GM18507 (cell line): ENCODE results near the gene SLC26A9.

Experiments
- DNase-seq: peaks from one replicate; pipeline ENCODE4 v3.0.0; 2011; ENCODE audit warnings: low read depth; ENCODE audit not compliant: insufficient read length; ENCODE audit errors: extremely low spot score
- FAIRE-seq: peaks from 2 replicates; lab custom pipeline; 2011; peaks lifted over from hg19 to GRCh38; lab: Jason Lieb, UNC

The SLC26A9 gene

GRCh38 chr1:205950280-205950679 is 7.0 kb upstream of the SLC26A9 start:
- FAIRE-seq (no peak), DNase-seq (no peak)

- FAIRE-seq (no peak), DNase-seq (no peak)
Measured at GRCh38 chr1:205949753-205950152, 6.5 kb upstream of the SLC26A9 start.

GRCh38 chr1:205948886-205949285 is 5.6 kb upstream of the SLC26A9 start:
- no peak for FAIRE-seq
- no peak for DNase-seq

- no peak for FAIRE-seq
- DNase-seq, result no peak
Measured at GRCh38 chr1:205948039-205948438, 4.8 kb upstream of the SLC26A9 start.

- FAIRE-seq, result no peak
Measured at GRCh38 chr1:205947024-205947423, 3.8 kb upstream of the SLC26A9 start.

GRCh38 chr1:205945069-205945468 is 1.8 kb upstream of the SLC26A9 start:
- DNase-seq, result no peak
- FAIRE-seq, result no peak

More at GRCh38 chr1:205947024-205947423, 3.8 kb upstream of the SLC26A9 start:
- DNase-seq, result no peak

- FAIRE-seq (no peak), DNase-seq (no peak)
Measured at GRCh38 chr1:205944525-205944924, 1.3 kb upstream of the SLC26A9 start.

- no peak for FAIRE-seq
Measured at GRCh38 chr1:205942631-205943159, 561 bp downstream of the SLC26A9 start.

GRCh38 chr1:205940710-205941109 is 2.5 kb downstream of the SLC26A9 start:
- FAIRE-seq, result no peak
- no peak for DNase-seq

More at GRCh38 chr1:205942631-205943159, 561 bp downstream of the SLC26A9 start:
- no peak for DNase-seq

GRCh38 chr1:205939690-205940330 is 3.4 kb downstream of the SLC26A9 start:
- FAIRE-seq, result no peak
- no peak for DNase-seq

GRCh38 chr1:205938682-205939081 is 4.6 kb downstream of the SLC26A9 start:
- DNase-seq (no peak), FAIRE-seq (no peak)

- no peak for FAIRE-seq
- no peak for DNase-seq
Measured at GRCh38 chr1:205936846-205937586, 6.2 kb downstream of the SLC26A9 start.

GRCh38 chr1:205936311-205936710 is 6.9 kb downstream of the SLC26A9 start:
- no peak for FAIRE-seq
- DNase-seq, result no peak

GRCh38 chr1:205935869-205936268 is 7.4 kb downstream of the SLC26A9 start:
- no peak for FAIRE-seq
- DNase-seq, result no peak

- DNase-seq (no peak), FAIRE-seq (no peak)
Measured at GRCh38 chr1:205934788-205935187, 8.5 kb downstream of the SLC26A9 start.

- FAIRE-seq (no peak), DNase-seq (no peak)
Measured at GRCh38 chr1:205933671-205934618, 9.3 kb downstream of the SLC26A9 start.

GRCh38 chr1:205932776-205933175 is 10.5 kb downstream of the SLC26A9 start:
- DNase-seq, result no peak
- FAIRE-seq, result no peak

- DNase-seq (no peak), FAIRE-seq (no peak)
Measured at GRCh38 chr1:205930799-205931281, 12.4 kb downstream of the SLC26A9 start.

- FAIRE-seq (no peak), DNase-seq (no peak)
Measured at GRCh38 chr1:205930195-205930577, 13.1 kb downstream of the SLC26A9 start.
